GM12892 (cell line): ENCODE results near the gene MRPS34.

Source experiments
- POLR2AphosphoS5 ChIP-seq: IDR thresholded peaks from 2 replicates; pipeline ENCODE4 v1.6.1; 2011; ENCODE audit warnings: low read depth, low read length, control low read depth
- TAF1 ChIP-seq: IDR thresholded peaks from 2 replicates; pipeline ENCODE4 v1.6.1; 2011; ENCODE audit warnings: low read depth, mild to moderate bottlenecking, control low read depth, low read length, borderline replicate concordance

GRCh38 chr16:1794908-1795666 lies 22.2 kb upstream of the MRPS34 start:
- no peak for TF ChIP-seq POLR2AphosphoS5
- no peak for TF ChIP-seq TAF1
